ENCODE data around the gene CDH4.
A peak's percentile ranks its signal among the peaks of the same experiment; 100 is the strongest.

Gene CDH4

DNA sequence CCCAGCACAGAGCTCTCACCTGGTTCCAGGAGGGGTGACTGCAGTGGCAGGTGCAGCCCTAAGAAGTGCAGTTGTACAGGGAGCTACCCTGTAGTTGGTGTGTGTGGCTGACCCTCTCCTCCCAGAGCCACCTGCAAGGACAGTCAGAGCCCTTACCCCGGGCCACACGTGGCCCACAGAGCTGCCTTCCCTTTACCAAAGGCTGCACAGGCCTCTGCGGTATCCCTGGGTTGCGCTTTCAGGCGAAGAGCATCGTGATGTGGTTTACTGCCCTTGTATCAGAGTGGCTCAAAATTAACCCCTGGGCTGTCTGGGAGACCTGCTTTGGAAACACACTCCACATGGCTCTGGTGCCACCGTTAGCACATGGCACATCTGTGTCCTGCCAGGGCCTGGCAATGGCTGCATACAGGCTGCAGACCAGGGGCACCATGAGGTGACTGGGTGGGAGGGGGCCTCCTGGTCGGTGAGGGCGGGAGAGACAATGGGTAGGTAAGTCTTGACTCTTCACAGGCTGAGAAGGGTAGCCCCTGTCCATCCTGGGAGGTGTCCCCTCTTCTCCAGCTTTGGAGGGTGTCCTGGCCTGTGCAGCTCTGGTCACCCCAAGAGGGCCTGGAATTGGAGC lies 81.5 kb downstream of the CDH4 start:
- no peak for TF ChIP-seq FOXM1 (IDR thresholded peaks at IDR 0.05; ENCODE audit: borderline replicate concordance, low read depth)
- no peak for TF ChIP-seq NFIC (IDR thresholded peaks at IDR 0.05)
- TF ChIP-seq, protein P1, sequence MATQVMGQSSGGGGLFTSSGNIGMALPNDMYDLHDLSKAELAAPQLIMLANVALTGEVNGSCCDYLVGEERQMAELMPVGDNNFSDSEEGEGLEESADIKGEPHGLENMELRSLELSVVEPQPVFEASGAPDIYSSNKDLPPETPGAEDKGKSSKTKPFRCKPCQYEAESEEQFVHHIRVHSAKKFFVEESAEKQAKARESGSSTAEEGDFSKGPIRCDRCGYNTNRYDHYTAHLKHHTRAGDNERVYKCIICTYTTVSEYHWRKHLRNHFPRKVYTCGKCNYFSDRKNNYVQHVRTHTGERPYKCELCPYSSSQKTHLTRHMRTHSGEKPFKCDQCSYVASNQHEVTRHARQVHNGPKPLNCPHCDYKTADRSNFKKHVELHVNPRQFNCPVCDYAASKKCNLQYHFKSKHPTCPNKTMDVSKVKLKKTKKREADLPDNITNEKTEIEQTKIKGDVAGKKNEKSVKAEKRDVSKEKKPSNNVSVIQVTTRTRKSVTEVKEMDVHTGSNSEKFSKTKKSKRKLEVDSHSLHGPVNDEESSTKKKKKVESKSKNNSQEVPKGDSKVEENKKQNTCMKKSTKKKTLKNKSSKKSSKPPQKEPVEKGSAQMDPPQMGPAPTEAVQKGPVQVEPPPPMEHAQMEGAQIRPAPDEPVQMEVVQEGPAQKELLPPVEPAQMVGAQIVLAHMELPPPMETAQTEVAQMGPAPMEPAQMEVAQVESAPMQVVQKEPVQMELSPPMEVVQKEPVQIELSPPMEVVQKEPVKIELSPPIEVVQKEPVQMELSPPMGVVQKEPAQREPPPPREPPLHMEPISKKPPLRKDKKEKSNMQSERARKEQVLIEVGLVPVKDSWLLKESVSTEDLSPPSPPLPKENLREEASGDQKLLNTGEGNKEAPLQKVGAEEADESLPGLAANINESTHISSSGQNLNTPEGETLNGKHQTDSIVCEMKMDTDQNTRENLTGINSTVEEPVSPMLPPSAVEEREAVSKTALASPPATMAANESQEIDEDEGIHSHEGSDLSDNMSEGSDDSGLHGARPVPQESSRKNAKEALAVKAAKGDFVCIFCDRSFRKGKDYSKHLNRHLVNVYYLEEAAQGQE (IDR thresholded peaks at IDR 0.05; ENCODE audit: low read depth): no peak
- no peak for TF ChIP-seq CREB1 (IDR thresholded peaks at IDR 0.05; ENCODE audit: low read depth)
- TF ChIP-seq CEBPB (IDR thresholded peaks at IDR 0.05): no peak
- TF ChIP-seq, protein P2, sequence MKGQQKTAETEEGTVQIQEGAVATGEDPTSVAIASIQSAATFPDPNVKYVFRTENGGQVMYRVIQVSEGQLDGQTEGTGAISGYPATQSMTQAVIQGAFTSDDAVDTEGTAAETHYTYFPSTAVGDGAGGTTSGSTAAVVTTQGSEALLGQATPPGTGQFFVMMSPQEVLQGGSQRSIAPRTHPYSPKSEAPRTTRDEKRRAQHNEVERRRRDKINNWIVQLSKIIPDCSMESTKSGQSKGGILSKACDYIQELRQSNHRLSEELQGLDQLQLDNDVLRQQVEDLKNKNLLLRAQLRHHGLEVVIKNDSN (IDR thresholded peaks at IDR 0.05): no peak
- no peak for TF ChIP-seq EP300 (IDR thresholded peaks at IDR 0.05; ENCODE audit: borderline replicate concordance)
- TF ChIP-seq TEAD4 (IDR thresholded peaks at IDR 0.05): no peak
- no peak for TF ChIP-seq ZBTB7A (IDR thresholded peaks at IDR 0.05; ENCODE audit: low read depth)
- TF ChIP-seq, protein P3, sequence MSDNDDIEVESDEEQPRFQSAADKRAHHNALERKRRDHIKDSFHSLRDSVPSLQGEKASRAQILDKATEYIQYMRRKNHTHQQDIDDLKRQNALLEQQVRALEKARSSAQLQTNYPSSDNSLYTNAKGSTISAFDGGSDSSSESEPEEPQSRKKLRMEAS (IDR thresholded peaks at IDR 0.05): no peak
- no peak for TF ChIP-seq TAF1 (IDR thresholded peaks at IDR 0.05; ENCODE audit: low read depth)
- no peak for TF ChIP-seq YY1 (IDR thresholded peaks at IDR 0.05; ENCODE audit: low read depth)
- no peak for TF ChIP-seq TCF12 (IDR thresholded peaks at IDR 0.05; ENCODE audit: low read depth)

DNA sequence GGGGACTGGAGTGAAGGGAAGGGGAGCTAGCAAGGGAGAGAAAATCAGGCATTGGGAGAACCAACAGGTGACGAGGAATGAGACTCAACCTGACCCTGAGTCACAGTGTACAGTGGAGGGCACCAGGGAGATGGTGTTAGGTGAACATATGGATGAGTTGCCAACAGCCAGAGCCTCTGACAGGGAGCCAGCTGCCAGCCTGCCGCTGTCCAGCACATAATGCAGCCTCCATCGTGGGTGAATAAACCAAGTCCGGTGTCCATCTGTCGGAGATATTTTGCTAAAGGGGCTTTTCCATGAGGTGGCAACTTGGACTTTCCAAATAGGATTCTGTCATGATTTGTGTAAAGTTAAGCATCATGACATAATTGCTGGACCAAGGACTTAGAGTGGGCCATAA lies 88.1 kb downstream of the CDH4 start:
- TF ChIP-seq, protein P1 (IDR thresholded peaks at IDR 0.05; ENCODE audit: low read depth): peak; percentile 46; the same call in 1 of the 2 replicates
- TF ChIP-seq TCF12 (IDR thresholded peaks at IDR 0.05; ENCODE audit: low read depth): no peak

DNA sequence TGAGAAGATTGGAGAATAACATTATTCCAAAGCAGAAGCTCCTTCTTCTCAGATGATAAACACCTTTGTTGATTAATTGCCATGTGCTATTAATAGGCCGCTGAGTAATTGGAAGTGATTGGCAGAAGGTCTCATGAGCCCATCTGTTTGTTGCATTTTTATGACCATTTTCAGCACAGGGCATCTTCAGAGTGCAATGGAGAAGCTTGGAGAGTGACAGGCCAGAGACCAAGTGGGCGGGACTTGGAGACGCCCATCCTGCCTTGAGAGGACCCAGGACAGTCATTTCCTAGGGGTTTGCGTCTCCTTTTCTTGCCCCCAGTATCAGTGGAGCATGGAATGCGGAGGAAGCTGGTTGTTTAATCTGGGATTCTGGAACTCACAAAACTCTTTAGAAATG lies 89.5 kb downstream of the CDH4 start:
- TF ChIP-seq EP300 (IDR thresholded peaks at IDR 0.05; ENCODE audit: borderline replicate concordance): no peak
- no peak for TF ChIP-seq TCF12 (IDR thresholded peaks at IDR 0.05; ENCODE audit: low read depth)
- TF ChIP-seq, protein P2 (IDR thresholded peaks at IDR 0.05): no peak
- no peak for TF ChIP-seq CREB1 (IDR thresholded peaks at IDR 0.05; ENCODE audit: low read depth)
- TF ChIP-seq TEAD4 (IDR thresholded peaks at IDR 0.05): no peak
- no peak for TF ChIP-seq EGR1 (IDR thresholded peaks at IDR 0.05)
- no peak for TF ChIP-seq FOXM1 (IDR thresholded peaks at IDR 0.05; ENCODE audit: borderline replicate concordance, low read depth)
- no peak for TF ChIP-seq ZBTB7A (IDR thresholded peaks at IDR 0.05; ENCODE audit: low read depth)
- TF ChIP-seq TAF1 (IDR thresholded peaks at IDR 0.05; ENCODE audit: low read depth): no peak
- no peak for TF ChIP-seq NFIC (IDR thresholded peaks at IDR 0.05)
- TF ChIP-seq, protein P1 (IDR thresholded peaks at IDR 0.05; ENCODE audit: low read depth): no peak
- no peak for TF ChIP-seq RAD21 (IDR thresholded peaks at IDR 0.05; ENCODE audit: low read depth)
- no peak for TF ChIP-seq CEBPB (IDR thresholded peaks at IDR 0.05)

DNA sequence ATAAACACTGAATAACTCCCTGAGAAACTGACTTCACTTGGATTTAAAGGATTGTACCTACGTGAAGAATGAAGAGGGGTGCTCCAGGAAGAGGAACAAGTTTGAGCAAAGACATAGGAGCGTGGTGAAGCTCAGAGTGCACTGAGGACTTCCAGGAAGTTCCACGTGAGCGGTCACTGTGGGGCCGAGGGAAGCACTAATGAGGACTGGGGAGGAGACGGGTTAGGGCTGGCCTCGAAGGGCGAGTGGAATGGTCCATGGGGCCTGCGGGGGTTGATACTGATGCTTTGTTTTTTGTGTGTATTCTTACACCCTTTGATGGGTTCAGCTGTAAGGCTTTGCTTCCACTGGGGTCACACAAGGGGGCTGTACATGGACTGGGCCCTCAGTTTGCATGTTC lies 91.9 kb downstream of the CDH4 start:
- TF ChIP-seq EGR1 (IDR thresholded peaks at IDR 0.05) (no peak), NFIC (IDR thresholded peaks at IDR 0.05) (no peak), EP300 (IDR thresholded peaks at IDR 0.05; ENCODE audit: borderline replicate concordance) (no peak), FOXM1 (IDR thresholded peaks at IDR 0.05; ENCODE audit: borderline replicate concordance, low read depth) (no peak), TEAD4 (IDR thresholded peaks at IDR 0.05) (no peak), CEBPB (IDR thresholded peaks at IDR 0.05) (no peak), ZBTB7A (IDR thresholded peaks at IDR 0.05; ENCODE audit: low read depth) (no peak), YY1 (IDR thresholded peaks at IDR 0.05; ENCODE audit: low read depth) (no peak), RAD21 (IDR thresholded peaks at IDR 0.05; ENCODE audit: low read depth) (no peak), TAF1 (IDR thresholded peaks at IDR 0.05; ENCODE audit: low read depth) (no peak), TCF12 (IDR thresholded peaks at IDR 0.05; ENCODE audit: low read depth) (no peak), CREB1 (IDR thresholded peaks at IDR 0.05; ENCODE audit: low read depth) (no peak)
- TF ChIP-seq, protein P3 (IDR thresholded peaks at IDR 0.05): no peak
- TF ChIP-seq, protein P1 (IDR thresholded peaks at IDR 0.05; ENCODE audit: low read depth): no peak
- TF ChIP-seq, protein P2 (IDR thresholded peaks at IDR 0.05): no peak

Measured in Ishikawa (cell line).